HK-2 (cell line): ENCODE measurements around the gene MYT1.
"Not testable (repeated sequence)": the region's sequence is repeated elsewhere in the genome, so short reads cannot be mapped to it uniquely, and the experiment has no call there.

Source experiments
- DNase-seq: peaks from one replicate; pipeline ENCODE4 v3.0.0-alpha.2; 2018; ENCODE audit not compliant: unreplicated experiment

MYT1 gene

GRCh38 chr20:64164123-64164836 is at the start of gene MYT1:
MYT1 (plus strand) TSS chr20:64164452; CDS start chr20:64198862, 34,410 bp downstream.
- no peak for DNase-seq

- peak; percentile 1 for DNase-seq
Measured at GRCh38 chr20:64115171-64115911, 48.9 kb upstream of the MYT1 start.

- DNase-seq: no peak
Measured at GRCh38 chr20:64116016-64116415, 48.2 kb upstream of the MYT1 start.

GRCh38 chr20:64116541-64117431 is 47.5 kb upstream of the MYT1 start:
- no peak for DNase-seq

GRCh38 chr20:64117432-64117777 is 46.8 kb upstream of the MYT1 start:
- not testable (repeated sequence) for DNase-seq

GRCh38 chr20:64119301-64119680 is 45.0 kb upstream of the MYT1 start:
- DNase-seq: no peak

GRCh38 chr20:64119681-64120341 is 44.4 kb upstream of the MYT1 start:
- no peak for DNase-seq

- DNase-seq: no peak
Measured at GRCh38 chr20:64121586-64121985, 42.7 kb upstream of the MYT1 start.

- DNase-seq: not testable (repeated sequence)
Measured at GRCh38 chr20:64122927-64123326, 41.3 kb upstream of the MYT1 start.

GRCh38 chr20:64123517-64123916 is 40.7 kb upstream of the MYT1 start:
- DNase-seq: not testable (repeated sequence)

GRCh38 chr20:64129146-64129782 is 35.0 kb upstream of the MYT1 start:
- no peak for DNase-seq

GRCh38 chr20:64130271-64130670 is 34.0 kb upstream of the MYT1 start:
- DNase-seq: no peak

- DNase-seq: no peak
Measured at GRCh38 chr20:64130876-64131275, 33.4 kb upstream of the MYT1 start.

- no peak for DNase-seq
Measured at GRCh38 chr20:64131406-64131805, 32.8 kb upstream of the MYT1 start.

GRCh38 chr20:64133951-64134407 is 30.3 kb upstream of the MYT1 start:
- no peak for DNase-seq

- not testable (repeated sequence) for DNase-seq
Measured at GRCh38 chr20:64134744-64135143, 29.5 kb upstream of the MYT1 start.

GRCh38 chr20:64136004-64136710 is 28.1 kb upstream of the MYT1 start:
- no peak for DNase-seq

GRCh38 chr20:64137598-64138031 is 26.6 kb upstream of the MYT1 start:
- DNase-seq: no peak

- no peak for DNase-seq
Measured at GRCh38 chr20:64138276-64138815, 25.9 kb upstream of the MYT1 start.
